HG02973 (cell line): ENCODE measurements around the gene ABCC8.
A peak's percentile ranks its signal among the peaks of the same experiment; 100 is the strongest.

ENCODE experiments used
- ATAC-seq: cut with Tn5 transposase; IDR thresholded peaks from one replicate; pipeline ENCODE4 v1.9.1; 2021; ENCODE audit warnings: moderate library complexity; ENCODE audit not compliant: unreplicated experiment

The ABCC8 gene

GRCh38 chr11:17389211-17389956 lies 87.3 kb downstream of the ABCC8 start:
- ATAC-seq: peak; percentile 56

- ATAC-seq: peak; percentile 47
These were observed 87.9 kb downstream of the ABCC8 start, which contains the start of gene KCNJ11 for GRCh38 chr11:17388609-17389210. Gene KCNJ11, minus strand, starts transcription at chr11:17388659. Its CDS starts 568 bp downstream, at chr11:17388091.

DNA sequence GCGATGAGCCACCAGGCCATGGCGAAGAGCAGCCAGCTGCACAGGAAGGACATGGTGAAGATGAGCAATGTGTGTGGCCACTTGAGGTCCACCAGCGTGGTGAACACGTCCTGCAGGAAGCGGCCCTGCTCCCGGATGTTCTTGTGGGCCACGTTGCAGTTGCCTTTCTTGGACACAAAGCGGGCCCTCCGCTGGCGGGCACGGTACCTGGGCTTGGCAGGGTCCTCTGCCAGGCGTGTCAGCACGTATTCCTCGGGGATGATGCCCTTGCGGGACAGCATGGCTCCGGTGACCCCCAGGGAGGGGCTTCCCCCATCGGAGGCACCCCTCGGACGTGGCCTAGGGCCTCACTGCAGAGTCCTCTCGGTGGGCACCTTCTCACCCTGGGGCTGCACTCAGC lies 88.8 kb downstream of the ABCC8 start:
- no peak for ATAC-seq

DNA sequence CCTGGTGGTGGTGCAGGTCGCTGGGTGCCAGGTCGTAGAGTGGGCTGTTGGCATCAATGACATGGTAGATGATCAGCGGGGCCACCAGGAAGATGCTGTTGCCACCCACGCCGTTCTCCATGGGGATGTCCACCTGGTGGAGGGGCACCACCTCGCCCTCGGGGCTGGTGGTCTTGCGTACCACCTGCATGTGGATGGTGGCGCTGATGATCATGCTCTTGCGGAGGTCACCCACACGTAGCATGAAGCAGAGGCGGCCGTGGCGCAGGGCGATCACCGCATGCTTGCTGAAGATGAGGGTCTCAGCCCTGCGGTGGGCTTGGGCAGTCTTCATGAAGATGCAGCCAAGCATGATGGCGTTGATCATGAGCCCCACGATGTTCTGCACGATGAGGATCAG lies 89.4 kb downstream of the ABCC8 start:
- no peak for ATAC-seq

- peak; percentile 57 for ATAC-seq
These were observed 90.1 kb downstream of the ABCC8 start for GRCh38 chr11:17386331-17387084.

GRCh38 chr11:17385926-17386325 lies 90.7 kb downstream of the ABCC8 start:
- ATAC-seq: no peak

GRCh38 chr11:17385492-17385891 lies 91.2 kb downstream of the ABCC8 start:
- no peak for ATAC-seq

GRCh38 chr11:17384002-17384511 lies 92.6 kb downstream of the ABCC8 start:
- no peak for ATAC-seq

DNA sequence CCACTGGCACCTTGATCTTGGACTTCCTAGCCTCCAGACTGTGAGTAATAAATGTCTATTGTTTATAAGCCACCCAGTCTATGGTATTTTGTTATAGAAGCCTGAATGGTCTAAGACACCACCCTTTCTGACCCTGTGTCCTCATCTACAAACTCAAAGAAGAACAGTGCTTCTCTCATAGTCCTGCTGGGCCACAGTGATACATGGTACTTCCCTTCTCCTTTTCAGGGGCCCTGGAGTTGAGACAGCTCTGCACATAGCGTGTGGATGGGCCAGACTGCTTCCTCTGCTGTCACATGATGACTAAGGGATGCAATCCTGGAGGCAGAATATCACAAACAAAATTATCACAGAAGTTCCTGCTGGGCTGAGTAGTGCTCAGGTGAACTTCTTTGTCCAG lies 93.2 kb downstream of the ABCC8 start:
- ATAC-seq: no peak

- ATAC-seq: no peak
These were observed 94.5 kb downstream of the ABCC8 start for GRCh38 chr11:17382046-17382728.

DNA sequence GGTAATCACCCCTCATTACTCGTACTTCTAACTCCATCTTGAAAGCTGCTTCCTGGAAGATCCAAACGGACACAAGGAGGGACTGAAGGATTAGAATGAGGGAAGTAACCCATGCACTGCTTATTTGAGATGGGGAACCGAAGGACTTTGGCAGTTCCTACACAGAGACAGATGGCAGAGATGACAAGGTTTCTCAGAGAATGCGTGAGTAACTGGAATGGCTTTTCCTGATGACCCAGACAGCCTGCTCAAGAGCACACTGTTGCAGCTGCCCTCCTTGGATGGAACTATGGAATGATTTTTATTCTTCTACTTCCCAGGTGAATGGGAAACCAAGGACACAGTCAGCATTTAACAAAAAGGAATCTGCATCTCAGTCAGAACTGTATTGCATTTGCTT lies 95.5 kb downstream of the ABCC8 start:
- no peak for ATAC-seq

- no peak for ATAC-seq
These were observed 97.1 kb downstream of the ABCC8 start for GRCh38 chr11:17379383-17380180.

DNA sequence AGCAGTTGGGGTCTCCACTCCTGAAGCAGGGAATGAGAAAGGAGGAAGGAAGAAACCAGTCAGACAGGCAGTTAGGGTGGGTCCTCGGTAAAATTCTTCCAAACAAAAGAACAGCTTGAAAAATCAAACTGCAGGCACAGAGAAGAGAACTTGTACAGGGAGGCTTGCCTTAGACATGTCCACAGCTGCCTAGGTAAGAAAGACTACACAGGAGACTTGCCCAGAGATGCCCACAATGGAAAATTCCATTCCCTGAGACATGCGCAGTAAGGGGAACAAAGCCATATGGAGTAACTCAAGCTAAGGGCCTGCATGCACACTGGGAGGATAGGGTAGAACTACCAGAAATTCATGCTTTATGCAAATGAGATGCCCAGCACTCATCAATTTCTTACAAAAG lies 98.0 kb downstream of the ABCC8 start:
- ATAC-seq: no peak

- no peak for ATAC-seq
These were observed 100.2 kb downstream of the ABCC8 start for GRCh38 chr11:17376493-17376892.

GRCh38 chr11:17375547-17375946 lies 101.1 kb downstream of the ABCC8 start:
- no peak for ATAC-seq

- ATAC-seq: no peak
These were observed 105.0 kb downstream of the ABCC8 start for GRCh38 chr11:17371614-17372013.

DNA sequence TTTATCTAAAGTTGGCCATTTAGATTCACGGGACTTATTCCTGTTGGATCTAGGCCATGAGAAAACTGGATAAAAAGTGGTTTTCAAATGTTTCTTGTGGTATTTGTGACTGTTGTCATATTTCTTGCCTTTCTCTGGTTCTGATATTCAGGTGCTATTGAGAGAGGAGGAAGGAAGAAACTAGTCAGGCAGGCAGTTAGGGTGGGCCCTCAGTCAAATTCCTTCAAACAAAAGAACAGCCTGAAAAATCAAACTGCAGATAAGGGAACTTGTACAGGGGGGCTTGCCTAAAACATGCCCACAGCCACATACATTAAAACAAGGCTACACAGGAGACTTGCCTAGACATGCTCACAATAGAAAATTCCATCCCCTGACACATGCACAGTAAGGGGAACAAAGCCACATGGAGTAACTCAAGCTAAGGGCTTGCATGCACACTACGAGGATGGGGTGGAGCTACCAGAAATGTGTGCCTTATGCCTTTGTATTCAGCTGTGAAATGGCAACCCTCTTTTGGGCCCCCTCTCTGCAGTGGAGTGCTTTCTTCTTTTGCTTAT lies 106.9 kb downstream of the ABCC8 start:
- no peak for ATAC-seq

GRCh38 chr11:17369094-17369493 lies 107.6 kb downstream of the ABCC8 start:
- ATAC-seq: no peak

GRCh38 chr11:17368551-17368950 lies 108.1 kb downstream of the ABCC8 start:
- ATAC-seq: no peak

DNA sequence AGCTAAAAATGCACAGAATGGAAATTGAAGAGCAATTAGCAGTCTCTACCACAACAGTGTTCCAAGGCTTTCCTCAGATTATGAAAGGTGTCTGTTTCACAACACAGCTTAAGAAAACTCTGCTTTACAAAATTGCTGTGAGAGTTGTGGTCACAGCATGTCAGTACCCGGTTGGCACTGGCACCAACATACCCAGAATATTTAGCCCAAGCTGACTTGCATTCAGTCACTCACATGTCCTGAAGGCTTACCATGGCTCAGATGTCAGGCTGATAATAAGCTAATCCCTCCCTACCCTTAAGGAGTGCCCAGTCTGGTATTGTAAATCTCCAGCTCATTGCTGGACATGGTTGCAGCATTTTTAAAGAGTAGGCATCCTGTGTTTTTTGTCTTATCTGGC lies 110.2 kb downstream of the ABCC8 start:
- no peak for ATAC-seq
